H1 (cell line): ENCODE measurements around the gene ENTPD6. TPM values are rescaled to one million over a fixed set of nuclear protein-coding genes. Genes with fewer than 3 reads are reported as not detected.

Experiments used
- CTCF ChIA-PET: fragments of 300-600 bp; sonication (Branson Sonifier 250); formaldehyde crosslinking; loops from one replicate; lab custom pipeline; 2021; ENCODE audit not compliant: partially characterized antibody; lab: Charles Lee
- POLR2A ChIA-PET: fragments of 300-600 bp; sonication (Branson Sonifier 250); formaldehyde crosslinking; loops from one replicate; lab custom pipeline; 2021; ENCODE audit warnings: inconsistent platforms; ENCODE audit not compliant: partially characterized antibody; lab: Charles Lee
- DNase-seq, 2 experiments: peaks; one replicate each; pipeline versions ENCODE4 v3.0.0 to v3.0.0-alpha.2; 2010 to 2022; ENCODE audit warnings: low spot score in 2 of 2, low read depth in 1 of 2, mixed read lengths in 1 of 2
- FAIRE-seq: peaks from 2 replicates; lab custom pipeline; 2011; peaks lifted over from hg19 to GRCh38; lab: Jason Lieb, UNC
- H2AFZ ChIP-seq: 2 replicates; pipeline ENCODE4 v1.8.1; 2012; ENCODE audit warnings: low read length, inconsistent platforms
- H2AK5ac ChIP-seq: 2 replicates; pipeline ENCODE4 v1.6.1; 2013; ENCODE audit warnings: low read depth, low read length
- H2BK120ac ChIP-seq: replicated peaks from 2 replicates; pipeline ENCODE3; 2013; ENCODE audit warnings: low read depth, low read length, inconsistent platforms
- H2BK12ac ChIP-seq: 2 replicates; pipeline ENCODE4 v1.6.1; 2013; ENCODE audit warnings: low read depth, low read length
- H2BK15ac ChIP-seq: 2 replicates; pipeline ENCODE4 v1.6.1; 2013; ENCODE audit warnings: low read length
- H2BK20ac ChIP-seq: 2 replicates; pipeline ENCODE4 v1.6.1; 2013; ENCODE audit warnings: low read length
- H2BK5ac ChIP-seq: 2 replicates; pipeline ENCODE4 v1.6.1; 2013; ENCODE audit warnings: low read depth, low read length
- H3K14ac ChIP-seq: 2 replicates; pipeline ENCODE4 v1.6.1; 2013; ENCODE audit warnings: inconsistent platforms; ENCODE audit not compliant: insufficient read length
- H3K18ac ChIP-seq: 2 replicates; pipeline ENCODE4 v1.6.1; 2013; ENCODE audit warnings: low read length; ENCODE audit errors: extremely low read depth
- H3K23ac ChIP-seq: 2 replicates; pipeline ENCODE4 v1.6.1; 2013; ENCODE audit warnings: inconsistent platforms; ENCODE audit not compliant: insufficient read length
- H3K23me2 ChIP-seq: 2 replicates; pipeline ENCODE4 v1.6.1; 2013; ENCODE audit warnings: low read depth, low read length
- H3K27ac ChIP-seq: 2 replicates; pipeline ENCODE4 v1.6.1; 2011; ENCODE audit warnings: low read depth, low read length, inconsistent platforms
- H3K27me3 ChIP-seq, 4 experiments: replicated peaks in 1 of 4; 1 replicate in 1 of 4; 2 replicates in 3 of 4; pipeline versions ENCODE4 v1.6.1 to v1.8.1; 2011 to 2013; ENCODE audit warnings: low read length in 3 of 4, mild to moderate bottlenecking in 3 of 4, inconsistent platforms in 2 of 4, mixed read lengths in 2 of 4, moderate library complexity in 1 of 4; ENCODE audit not compliant: control insufficient read depth in 3 of 4, insufficient read depth in 3 of 4; ENCODE audit errors: extremely low read depth in 1 of 4
- H3K36me3 ChIP-seq, 4 experiments: 2 replicates each; pipeline versions ENCODE4 v1.6.1 to v1.8.1; 2011 to 2013; ENCODE audit warnings: mild to moderate bottlenecking in 4 of 4, low read length in 3 of 4, moderate library complexity in 2 of 4, control low read depth in 1 of 4, inconsistent platforms in 1 of 4; ENCODE audit not compliant: insufficient read depth in 4 of 4, control insufficient read depth in 2 of 4
- H3K4ac ChIP-seq: replicated peaks from 2 replicates; pipeline ENCODE3; 2013; ENCODE audit warnings: low read length, low read depth, mixed read lengths, inconsistent platforms; ENCODE audit not compliant: insufficient read length
- H3K4me1 ChIP-seq, 4 experiments: replicated peaks in 1 of 4; 1 replicate in 1 of 4; 2 replicates in 3 of 4; pipeline versions ENCODE4 v1.6.1 to v1.8.1; 2011 to 2013; ENCODE audit warnings: low read length in 3 of 4, inconsistent platforms in 2 of 4, mixed read lengths in 1 of 4; ENCODE audit not compliant: insufficient read depth in 4 of 4, control insufficient read depth in 3 of 4
- H3K4me2 ChIP-seq, 2 experiments: 2 replicates each; pipeline versions ENCODE4 v1.6.1 to v1.8.1; 2011 to 2013; ENCODE audit warnings: low read depth in 2 of 2, low read length in 2 of 2, control low read depth in 1 of 2, inconsistent platforms in 1 of 2, mild to moderate bottlenecking in 1 of 2; ENCODE audit not compliant: insufficient read depth in 1 of 2
- H3K4me3 ChIP-seq, 4 experiments: fragments of 200-600, 300-600 bp in 1 of 4; sonication (generic), shearing (Covaris generic), sonication (Bioruptor Twin) in 1 of 4; 2 replicates each; pipeline versions ENCODE4 v1.5.1 to v1.8.1; 2011 to 2016; ENCODE audit warnings: low read length in 4 of 4, low read depth in 3 of 4, control low read depth in 2 of 4, inconsistent platforms in 2 of 4, mild to moderate bottlenecking in 2 of 4, mixed read lengths in 1 of 4, moderate library complexity in 1 of 4; ENCODE audit not compliant: insufficient read depth in 2 of 4; ENCODE audit errors: extremely low read depth in 1 of 4
- H3K56ac ChIP-seq: replicated peaks from 2 replicates; pipeline ENCODE3; 2013; ENCODE audit warnings: low read depth, mild to moderate bottlenecking, mixed read lengths, low read length, inconsistent platforms; ENCODE audit not compliant: insufficient read length
- H3K79me1 ChIP-seq: 2 replicates; pipeline ENCODE4 v1.6.1; 2013; ENCODE audit warnings: low read depth, low read length, control low read depth
- H3K79me2 ChIP-seq, 2 experiments: 2 replicates each; pipeline versions ENCODE4 v1.6.1 to v1.8.1; 2012 to 2013; ENCODE audit warnings: low read length in 2 of 2, mild to moderate bottlenecking in 2 of 2, inconsistent platforms in 1 of 2; ENCODE audit not compliant: insufficient read depth in 2 of 2, control insufficient read depth in 1 of 2
- H3K9ac ChIP-seq, 4 experiments: replicated peaks in 1 of 4; 1 replicate in 1 of 4; 2 replicates in 3 of 4; pipeline versions ENCODE4 v1.6.1 to v1.8.1; 2011 to 2013; ENCODE audit warnings: low read depth in 3 of 4, low read length in 3 of 4, control low read depth in 2 of 4, mild to moderate bottlenecking in 2 of 4, moderate library complexity in 2 of 4, inconsistent platforms in 1 of 4; ENCODE audit errors: extremely low read depth in 1 of 4
- H3K9me3 ChIP-seq, 2 experiments: 2 replicates each; pipeline versions ENCODE4 v1.6.1 to v1.8.1; 2012 to 2013; ENCODE audit warnings: mild to moderate bottlenecking in 2 of 2, moderate library complexity in 2 of 2, control low read depth in 1 of 2, inconsistent platforms in 1 of 2, low read depth in 1 of 2, low read length in 1 of 2, mixed read lengths in 1 of 2; ENCODE audit not compliant: insufficient read depth in 2 of 2
- H4K20me1 ChIP-seq, 2 experiments: replicated peaks in 1 of 2; 2 replicates each; pipeline versions ENCODE3 to v1.8.1; 2011 to 2013; ENCODE audit warnings: inconsistent platforms in 2 of 2, low read length in 2 of 2, mild to moderate bottlenecking in 1 of 2; ENCODE audit not compliant: insufficient read depth in 2 of 2, control insufficient read depth in 1 of 2
- H4K5ac ChIP-seq: 2 replicates; pipeline ENCODE4 v1.6.1; 2013; ENCODE audit warnings: low read length, low read depth, mixed read lengths, inconsistent platforms; ENCODE audit not compliant: insufficient read length
- H4K8ac ChIP-seq: 2 replicates; pipeline ENCODE4 v1.8.0; 2013; ENCODE audit warnings: mild to moderate bottlenecking, moderate library complexity, low read length, inconsistent platforms; ENCODE audit not compliant: insufficient read depth; ENCODE audit errors: extremely low read depth
- H4K91ac ChIP-seq: replicated peaks from 2 replicates; pipeline ENCODE3; 2013; ENCODE audit warnings: low read length, mixed read lengths, inconsistent platforms; ENCODE audit not compliant: insufficient read length
- CEBPB ChIP-seq: IDR thresholded peaks from 2 replicates; pipeline ENCODE4 v1.6.1; 2012; ENCODE audit warnings: low read depth, low read length
- CHD2 ChIP-seq: IDR thresholded peaks from 2 replicates; pipeline ENCODE4 v1.6.1; 2012; ENCODE audit warnings: low read length, improper control_type of control experiment
- NRF1 ChIP-seq: IDR thresholded peaks from 2 replicates; pipeline ENCODE4 v1.6.1; 2011; ENCODE audit warnings: mild to moderate bottlenecking, low read depth, low read length, improper control_type of control experiment
- PHF8 ChIP-seq: fragments of 200-600 bp; sonication (generic); conservative IDR thresholded peaks from 2 replicates; pipeline ENCODE4 v1.7.1; 2012; ENCODE audit warnings: low read depth, mild to moderate bottlenecking, inconsistent platforms, low read length, moderate library complexity
- RBBP5 ChIP-seq: IDR thresholded peaks from 2 replicates; pipeline ENCODE4 v1.7.1; 2012; ENCODE audit warnings: low read depth, mild to moderate bottlenecking, inconsistent platforms, low read length, moderate library complexity, borderline replicate concordance
- TAF1 ChIP-seq: IDR thresholded peaks from 2 replicates; pipeline ENCODE4 v1.6.1; 2011; ENCODE audit warnings: mild to moderate bottlenecking, low read depth, low read length
- TBP ChIP-seq: IDR thresholded peaks from 2 replicates; pipeline ENCODE4 v1.6.1; 2011; ENCODE audit warnings: low read depth, low read length, improper control_type of control experiment
- WGBS, 2 experiments: shearing (Covaris generic) in 1 of 2; methylation state at CpG; one replicate each; pipeline versions ENCODE4 v1.1.6 to v1.1.7; 2013 to 2015; ENCODE audit warnings: low lambda C conversion rate in 2 of 2, mixed read lengths in 2 of 2, inconsistent platforms in 1 of 2, low coverage in 1 of 2, missing lambda C conversion rate in 1 of 2; ENCODE audit not compliant: insufficient replicate concordance in 2 of 2, insufficient coverage in 1 of 2, insufficient read length in 1 of 2; ENCODE audit errors: extremely low coverage in 1 of 2, missing lambda C conversion rate in 1 of 2; 5-methylcytosine and 5-hydroxymethylcytosine counted together
- polyA plus RNA-seq, 7 experiments: library from polyadenylated mRNA; depleted of rRNA in 3 of 7; stranded (reverse) in 5 of 7; unstranded in 2 of 7; fragments of >200 nt in 5 of 7; fragments of 200-250 nt in 2 of 7; gene quantifications; 1 replicate in 5 of 7; 2 replicates in 1 of 7; 4 replicates in 1 of 7; pipeline versions ENCODE4 v1.2.1 to v1.2.3, GENCODE V29; 2011 to 2013; ENCODE audit warnings: missing spikeins in 2 of 7, mixed read lengths in 2 of 7
- total RNA-seq: library from RNA; stranded (reverse); fragmentation: NEBNext Ultra II Directional; extraction: Animal tissue kit (Norgen Biotek cat#: 25700); gene quantifications from 2 replicates; pipeline ENCODE4 v1.2.1, GENCODE V29; 2021
- TF ChIP-seq, protein P1 (sequence below): IDR thresholded peaks from 2 replicates; pipeline ENCODE4 v1.6.1; 2012; ENCODE audit warnings: inconsistent platforms
- TF ChIP-seq, protein P2 (sequence below): IDR thresholded peaks from 2 replicates; pipeline ENCODE4 v1.6.1; 2012; ENCODE audit warnings: inconsistent platforms

The ENTPD6 gene
- total and polyA plus RNA-seq, 2 of the 8 experiments (the other 6 are each of a cell fraction or from before 2014, with no cell fraction given), result 47.8 to 57.3 TPM

DNA sequence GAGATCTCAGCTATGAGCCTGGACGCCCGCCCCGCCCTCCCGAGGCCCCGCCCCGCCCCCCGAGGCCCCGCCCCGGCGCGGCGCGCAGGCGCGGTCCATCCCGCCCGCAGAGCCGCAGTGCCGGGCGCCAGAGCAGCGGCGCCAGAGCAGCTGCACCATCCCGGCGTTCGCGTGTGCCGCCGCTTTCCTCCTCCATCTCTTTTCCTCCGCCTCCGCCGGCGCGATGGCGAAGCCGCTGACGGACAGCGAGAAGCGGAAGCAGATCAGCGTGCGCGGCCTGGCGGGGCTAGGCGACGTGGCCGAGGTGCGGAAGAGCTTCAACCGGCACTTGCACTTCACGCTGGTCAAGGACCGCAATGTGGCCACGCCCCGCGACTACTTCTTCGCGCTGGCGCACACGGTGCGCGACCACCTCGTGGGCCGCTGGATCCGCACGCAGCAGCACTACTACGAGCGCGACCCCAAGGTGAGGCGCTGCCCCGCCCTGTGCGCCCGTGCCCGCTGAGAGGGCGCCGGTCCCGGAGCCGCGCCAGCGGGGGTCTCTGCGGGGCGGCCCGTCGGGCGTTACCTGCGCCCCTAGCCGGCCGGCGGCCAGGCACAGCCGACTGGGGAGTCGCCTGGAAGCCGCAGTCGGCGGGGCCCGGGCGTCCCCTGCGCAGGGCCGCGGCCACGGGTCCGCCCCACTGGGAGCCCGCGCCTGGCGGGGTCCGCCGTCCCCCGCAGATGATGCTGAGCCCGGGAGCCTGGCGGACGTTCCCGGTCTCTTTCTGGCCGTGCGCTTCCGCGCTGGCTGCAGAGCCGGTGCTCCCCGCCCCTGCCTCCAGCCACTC lies 52.7 kb downstream of the ENTPD6 start, which contains the start of gene PYGB:
Gene PYGB, plus strand, starts transcription at position 130 of the 830 bp plus-strand sequence. Its CDS starts 94 bp downstream, at position 224.
- no peak within 1 kb of the TSS for H2BK120ac ChIP-seq
- peaks cover 3 to 10% of the 10 kb centered on the region in 2 experiments for H4K20me1 ChIP-seq
- FAIRE-seq (no peak), DNase-seq (peak in 1 of 2 experiments; percentile 41)
- H3K79me2 ChIP-seq, result peaks cover 17 to 38% of the 10 kb centered on the region in 2 experiments
- H3K27me3 ChIP-seq, result peaks cover 0 to 8% (median 7%) of the 10 kb centered on the region in 4 experiments; a peak in 4 of 7 replicates
- H3K4me3 ChIP-seq, result peak within 1 kb of the TSS; percentile 73 to 83 (median 77)
- peak within 1 kb of the TSS; percentile 55 to 83 (median 69) for H3K9ac ChIP-seq
- H4K8ac ChIP-seq, result peak within 1 kb of the TSS; percentile 97
- H3K4me2 ChIP-seq, result peak within 1 kb of the TSS; percentile 56 to 98
- peak within 1 kb of the TSS; percentile 88; the same call in 1 of the 2 replicates for H2BK5ac ChIP-seq
- peak within 1 kb of the TSS; percentile 56; the same call in 1 of the 2 replicates for H3K27ac ChIP-seq
- H4K91ac ChIP-seq, result peak within 1 kb of the TSS; percentile 89
- ChIA-PET CTCF (interaction anchor here (0.7 to 4.0 kb wide), 16 partner anchors 8 to 257 kb away, joined by 3 to 24 read pairs (median 5); no protein-coding TSS in a partner anchor), POLR2A (interaction anchor here (0.8 to 2.4 kb wide), 8 partner anchors 8 to 336 kb away, joined by 3 to 8 read pairs (median 3); partner anchors contain the start of gene GINS1)
- WGBS, 2 experiments, result 1% methylated on average over 64 of the region's 113 CpGs; no CpG with 5 or more reads in 1 of the 2 experiments
- H3K36me3 ChIP-seq, result no peaks in the 10 kb centered on the region
- peaks cover 3 to 7% (median 4%) of the 10 kb centered on the region in 4 experiments; a peak in 6 of 7 replicates for H3K4me1 ChIP-seq
- no peak within 1 kb of the TSS for H2BK20ac ChIP-seq
- peak within 1 kb of the TSS; percentile 98 for H4K5ac ChIP-seq
- no peak within 1 kb of the TSS for H3K4ac ChIP-seq
- peaks cover 10% of the 10 kb centered on the region; the same call in 1 of the 2 replicates for H3K23me2 ChIP-seq
- H3K23ac ChIP-seq, result no peak within 1 kb of the TSS
- peak within 1 kb of the TSS; percentile 67; the same call in 1 of the 2 replicates for H2BK15ac ChIP-seq
- no peaks in the 10 kb centered on the region; the same call in 1 of the 2 replicates for H3K79me1 ChIP-seq
- no peak within 1 kb of the TSS for H2AK5ac ChIP-seq
- H2BK12ac ChIP-seq, result peak within 1 kb of the TSS; percentile 11; the same call in 1 of the 2 replicates
- peak within 1 kb of the TSS; percentile 95 for H3K18ac ChIP-seq
- H3K14ac ChIP-seq, result no peak within 1 kb of the TSS
- H2AFZ ChIP-seq, result peak within 1 kb of the TSS; percentile 85; the same call in 1 of the 2 replicates
- H3K9me3 ChIP-seq, result no peaks in the 10 kb centered on the region
- peak within 1 kb of the TSS; percentile 77 for H3K56ac ChIP-seq
- TF ChIP-seq TBP (peak; percentile 76), CEBPB (no peak), NRF1 (peak; percentile 31; the same call in 1 of the 2 replicates), PHF8 (peak; percentile 90), RBBP5 (peak; percentile 82), CHD2 (peak; percentile 29; the same call in 1 of the 2 replicates), TAF1 (peak; percentile 93)
- TF ChIP-seq, protein P1, sequence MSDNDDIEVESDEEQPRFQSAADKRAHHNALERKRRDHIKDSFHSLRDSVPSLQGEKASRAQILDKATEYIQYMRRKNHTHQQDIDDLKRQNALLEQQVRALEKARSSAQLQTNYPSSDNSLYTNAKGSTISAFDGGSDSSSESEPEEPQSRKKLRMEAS, result peak; percentile 75
- TF ChIP-seq, protein P2, sequence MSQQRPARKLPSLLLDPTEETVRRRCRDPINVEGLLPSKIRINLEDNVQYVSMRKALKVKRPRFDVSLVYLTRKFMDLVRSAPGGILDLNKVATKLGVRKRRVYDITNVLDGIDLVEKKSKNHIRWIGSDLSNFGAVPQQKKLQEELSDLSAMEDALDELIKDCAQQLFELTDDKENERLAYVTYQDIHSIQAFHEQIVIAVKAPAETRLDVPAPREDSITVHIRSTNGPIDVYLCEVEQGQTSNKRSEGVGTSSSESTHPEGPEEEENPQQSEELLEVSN, result peak; percentile 25; the same call in 1 of the 2 replicates
